Keratinocyte (primary cell): Measurements from ENCODE around the gene SFRP5. TPM values are rescaled to one million over a fixed set of nuclear protein-coding genes. Genes with fewer than 3 reads are reported as not detected.

Experiments
- DNase-seq: peaks from one replicate; pipeline ENCODE4 v3.0.0-alpha.2; 2011; ENCODE audit warnings: low read depth, missing footprints, low spot score
- FAIRE-seq: peaks from 2 replicates; lab custom pipeline; 2011; peaks lifted over from hg19 to GRCh38; lab: Jason Lieb, UNC
- H2AFZ ChIP-seq: 2 replicates; pipeline ENCODE4 v1.6.0; 2012; ENCODE audit warnings: low read length, control low read depth, inconsistent platforms; ENCODE audit not compliant: control insufficient read depth
- H3K27ac ChIP-seq: 2 replicates; pipeline ENCODE4 v1.5.1; 2011; ENCODE audit warnings: low read length; ENCODE audit not compliant: control insufficient read depth, insufficient read depth
- H3K27me3 ChIP-seq: 3 replicates; pipeline ENCODE4 v1.6.0; 2011; ENCODE audit warnings: low read length; ENCODE audit not compliant: control insufficient read depth, insufficient read depth; ENCODE audit errors: extremely low read depth
- H3K36me3 ChIP-seq, 2 experiments: 2 replicates in 1 of 2; 3 replicates in 1 of 2; pipeline ENCODE4 v1.5.1; 2011; ENCODE audit warnings: low read length in 2 of 2, mild to moderate bottlenecking in 1 of 2; ENCODE audit not compliant: control insufficient read depth in 2 of 2, insufficient read depth in 2 of 2; ENCODE audit errors: extremely low read depth in 1 of 2
- H3K4me1 ChIP-seq: 3 replicates; pipeline ENCODE4 v1.5.1; 2011; ENCODE audit warnings: low read length; ENCODE audit not compliant: control insufficient read depth, insufficient read depth; ENCODE audit errors: extremely low read depth
- H3K4me2 ChIP-seq: 3 replicates; pipeline ENCODE4 v1.6.0; 2011; ENCODE audit warnings: low read depth, low read length; ENCODE audit not compliant: control insufficient read depth, insufficient read depth; ENCODE audit errors: extremely low read depth
- H3K4me3 ChIP-seq, 3 experiments: fragments of 200-600 bp in 1 of 3; sonication (generic) in 1 of 3; 2 replicates in 2 of 3; 3 replicates in 1 of 3; pipeline ENCODE4 v1.5.1; 2011 to 2016; ENCODE audit warnings: low read length in 3 of 3, mild to moderate bottlenecking in 3 of 3, control low read depth in 2 of 3, inconsistent platforms in 1 of 3, low read depth in 1 of 3, mixed read lengths in 1 of 3, mixed run types in 1 of 3, moderate library complexity in 1 of 3; ENCODE audit not compliant: control insufficient read depth in 2 of 3, insufficient read depth in 2 of 3; ENCODE audit errors: extremely low read depth in 1 of 3
- H3K79me2 ChIP-seq: 2 replicates; pipeline ENCODE4 v1.6.0; 2012; ENCODE audit warnings: low read length; ENCODE audit not compliant: control insufficient read depth, insufficient read depth
- H3K9ac ChIP-seq: 3 replicates; pipeline ENCODE4 v1.6.0; 2011; ENCODE audit warnings: low read length; ENCODE audit not compliant: control insufficient read depth, insufficient read depth; ENCODE audit errors: extremely low read depth
- H3K9me1 ChIP-seq: 3 replicates; pipeline ENCODE4 v1.6.0; 2011; ENCODE audit warnings: low read length; ENCODE audit not compliant: control insufficient read depth, insufficient read depth; ENCODE audit errors: extremely low read depth
- H3K9me3 ChIP-seq: 2 replicates; pipeline ENCODE4 v1.5.1; 2012; ENCODE audit warnings: low read depth, low read length; ENCODE audit not compliant: control insufficient read depth
- H4K20me1 ChIP-seq: 3 replicates; pipeline ENCODE4 v1.6.0; 2011; ENCODE audit warnings: low read length; ENCODE audit not compliant: control insufficient read depth, insufficient read depth; ENCODE audit errors: extremely low read depth
- CTCF ChIP-seq, 3 experiments: IDR thresholded peaks in 1 of 3; conservative IDR thresholded peaks in 1 of 3; optimal IDR thresholded peaks in 1 of 3; 2 replicates in 2 of 3; 3 replicates in 1 of 3; pipeline versions ENCODE3 to v1.5.1; 2011; ENCODE audit warnings: low read length in 3 of 3, mild to moderate bottlenecking in 3 of 3, moderate library complexity in 2 of 3, control low read depth in 1 of 3, inconsistent platforms in 1 of 3; ENCODE audit not compliant: insufficient read depth in 2 of 3; ENCODE audit errors: extremely low read depth in 1 of 3
- EZH2 ChIP-seq: IDR thresholded peaks from one replicate; pipeline ENCODE4 v1.6.1; 2012; ENCODE audit warnings: inconsistent platforms, mild to moderate bottlenecking, low read length, moderate library complexity
- dilution Hi-C: fragments of 300-500 bp; cut with MboI; formaldehyde crosslinking; loops from one replicate; pipeline ENCODE4 v1.7.0; 2020; ENCODE audit warnings: low sequenced_read_pairs; ENCODE audit not compliant: extremely low pct_ligation_motif_present
- polyA plus RNA-seq, 5 experiments: library from polyadenylated mRNA; depleted of rRNA in 3 of 5; stranded (reverse) in 3 of 5; stranded (forward) in 1 of 5; unstranded in 1 of 5; fragments of >200 nt; gene quantifications; 1 replicate in 1 of 5; 2 replicates in 3 of 5; 3 replicates in 1 of 5; pipeline versions ENCODE4 v1.2.1 to v1.2.3, GENCODE V29; 2011 to 2012; ENCODE audit warnings: missing spikeins in 2 of 5, low read depth in 1 of 5, low replicate concordance in 1 of 5

SFRP5 gene
- polyA plus RNA-seq, 1 donor (not counting 4 experiments of a cell fraction or from before 2014, with no cell fraction given), result not detected

GRCh38 chr10:97744405-97745035, 27.3 kb downstream of the SFRP5 start:
- TF ChIP-seq EZH2 (no peak), CTCF (optimal IDR thresholded peaks at IDR 0.05 in 1 of 3, IDR thresholded peaks at IDR 0.05 in 1 of 3, conservative IDR thresholded peaks at IDR 0.05 in 1 of 3; ENCODE audit: extremely low read depth in 1 of 3, insufficient read depth in 2 of 3, low read length in 3 of 3) (no peak)
- Histone ChIP-seq H4K20me1 (no peaks in the 10 kb centered on the region), H3K9me3 (no peaks in the 10 kb centered on the region), H3K79me2 (peaks cover 32% of the 10 kb centered on the region), H3K27me3 (no peaks in the 10 kb centered on the region), H3K4me2 (no peak overlapping the region), H3K9me1 (no peaks in the 10 kb centered on the region), H3K4me1 (no peaks in the 10 kb centered on the region), H3K4me3 (no peak overlapping the region), H3K9ac (no peak overlapping the region), H2AFZ (no peak overlapping the region), H3K36me3 (peaks cover 36 to 39% of the 10 kb centered on the region in 2 experiments), H3K27ac (no peak overlapping the region)
- DNase-seq (no peak), FAIRE-seq (no peak)
- dilution Hi-C loops, result no loop called here

- Histone ChIP-seq H3K27ac (no peak overlapping the region), H3K79me2 (peaks cover 42% of the 10 kb centered on the region), H3K27me3 (no peaks in the 10 kb centered on the region), H4K20me1 (no peaks in the 10 kb centered on the region), H3K36me3 (peaks cover 34% of the 10 kb centered on the region in 2 experiments), H3K4me1 (peaks cover 4% of the 10 kb centered on the region), H3K4me2 (no peak overlapping the region), H3K9me3 (no peaks in the 10 kb centered on the region), H2AFZ (no peak overlapping the region), H3K9ac (no peak overlapping the region), H3K4me3 (no peak overlapping the region), H3K9me1 (no peaks in the 10 kb centered on the region)
- dilution Hi-C loops, result no loop called here
- no peak for DNase-seq
- no peak for FAIRE-seq
- TF ChIP-seq CTCF (optimal IDR thresholded peaks at IDR 0.05 in 1 of 3, IDR thresholded peaks at IDR 0.05 in 1 of 3, conservative IDR thresholded peaks at IDR 0.05 in 1 of 3; ENCODE audit: extremely low read depth in 1 of 3, insufficient read depth in 2 of 3, low read length in 3 of 3), result no peak
- no peak for TF ChIP-seq EZH2
Observed at GRCh38 chr10:97743169-97743943, 28.4 kb downstream of the SFRP5 start.
